DMS 273 (cell line): Measurements from ENCODE around the gene FLRT2.

Experiments used
- DNase-seq: peaks from one replicate; lab custom pipeline; 2025; ENCODE audit not compliant: unreplicated experiment; lab: John Stamatoyannopoulos, UW

The FLRT2 gene

DNA sequence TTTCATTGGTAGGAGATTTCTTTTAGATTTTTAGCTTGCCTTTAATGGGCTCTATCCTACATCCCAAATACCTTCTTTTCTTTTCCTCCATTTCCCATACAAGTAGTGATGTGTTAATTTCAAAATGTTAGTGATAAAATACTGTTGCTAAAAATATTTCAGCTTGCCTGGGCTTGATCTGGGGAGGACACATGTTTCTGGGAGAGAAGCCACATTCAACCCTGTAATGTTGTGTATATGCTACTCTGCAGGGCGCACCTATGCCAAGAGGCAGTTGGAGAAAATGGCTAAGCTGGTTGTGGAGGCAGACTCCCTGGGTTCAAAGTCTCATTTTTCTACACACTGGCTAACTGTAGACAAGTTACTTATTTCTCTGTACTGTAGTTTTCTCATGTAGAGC is 26.3 kb downstream of the FLRT2 start:
- no peak for DNase-seq

DNA sequence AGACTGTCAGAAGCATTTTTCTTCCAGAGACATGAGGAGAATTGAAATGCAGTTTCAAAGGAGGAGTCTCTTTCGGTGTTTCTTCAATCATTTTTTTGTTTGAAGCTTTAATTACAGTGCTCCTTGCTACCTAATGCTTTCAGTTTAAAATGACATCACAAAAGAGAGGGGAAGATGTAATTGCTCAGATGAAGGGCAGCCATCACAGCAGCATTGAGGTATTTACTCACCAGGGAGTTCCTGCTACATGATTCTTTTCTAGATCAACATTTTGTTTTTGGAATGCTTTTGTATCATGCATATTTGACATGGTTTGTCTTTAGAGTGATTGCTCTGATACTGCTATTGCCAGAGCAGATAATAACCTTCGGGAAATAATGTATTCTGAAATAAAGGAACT is 28.6 kb downstream of the FLRT2 start:
- no peak for DNase-seq

DNA sequence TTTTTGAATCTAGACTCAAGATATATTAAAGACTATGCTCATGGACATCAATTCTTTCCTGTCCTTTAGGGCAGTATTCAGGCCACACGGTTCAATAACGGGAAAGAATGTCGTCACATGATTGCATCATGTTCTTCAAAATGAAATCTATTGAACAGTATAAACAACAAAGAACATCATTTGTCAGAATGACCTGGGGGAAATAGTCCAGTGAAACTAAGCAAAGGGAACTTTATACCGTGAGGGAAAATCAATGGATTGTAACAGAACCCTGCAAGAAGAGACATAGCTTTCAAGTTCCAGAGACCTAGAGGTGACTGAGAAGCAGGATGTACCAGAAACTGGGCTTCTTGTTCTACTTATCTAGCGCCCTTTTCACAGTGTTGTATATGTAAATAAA is 32.7 kb downstream of the FLRT2 start:
- DNase-seq = no peak

DNA sequence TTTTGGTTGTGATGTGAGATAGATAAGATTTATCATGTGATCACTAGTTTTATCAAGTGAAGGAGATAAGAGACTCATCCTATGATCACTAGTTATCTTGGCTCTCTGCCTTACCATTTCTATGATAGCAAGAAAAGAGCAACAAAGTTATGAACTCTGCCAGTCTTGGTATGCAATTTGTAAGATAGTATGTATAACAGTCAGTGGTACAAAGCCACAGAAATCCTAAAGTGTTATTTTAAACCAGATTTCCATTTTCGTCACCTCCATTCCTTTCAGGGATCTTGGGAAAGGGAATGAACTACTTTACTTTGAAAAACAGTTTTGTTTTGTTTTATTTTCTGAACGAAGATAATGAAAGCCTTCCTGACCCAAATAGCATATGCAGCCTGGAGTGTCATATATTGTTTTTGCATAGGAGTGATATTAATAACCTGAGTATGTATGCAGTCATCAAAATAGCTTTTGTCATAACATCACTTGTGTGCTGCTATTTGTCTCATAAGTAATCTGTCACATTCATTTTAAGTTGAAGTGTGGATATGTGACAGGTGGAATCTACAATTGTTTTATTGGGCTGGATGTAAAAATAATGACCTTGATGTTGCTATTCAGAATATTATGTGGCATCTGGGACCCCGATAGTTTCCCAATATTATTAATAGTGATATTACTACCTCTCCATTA is 35.0 kb downstream of the FLRT2 start:
- DNase-seq = no peak

DNA sequence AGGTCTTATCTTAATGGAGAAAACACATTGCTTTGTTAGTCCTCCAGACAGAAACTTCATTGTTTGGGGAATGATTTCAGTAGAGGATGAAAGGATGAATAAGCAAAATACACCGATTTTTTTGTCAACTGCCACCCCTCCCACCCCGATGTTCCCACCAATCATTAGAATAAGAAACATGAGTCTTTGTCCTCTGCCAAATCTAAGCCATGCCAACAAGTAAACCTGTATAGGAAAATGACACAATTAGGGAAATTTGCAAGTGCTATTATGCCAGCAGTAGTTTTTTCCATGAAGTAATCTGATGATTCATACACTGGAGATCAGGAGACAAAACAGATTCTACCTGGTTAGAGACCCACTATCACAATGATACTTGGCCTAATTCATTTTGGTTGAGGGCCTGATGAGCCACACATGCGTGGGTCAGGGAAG is 35.9 kb downstream of the FLRT2 start:
- no peak for DNase-seq

DNA sequence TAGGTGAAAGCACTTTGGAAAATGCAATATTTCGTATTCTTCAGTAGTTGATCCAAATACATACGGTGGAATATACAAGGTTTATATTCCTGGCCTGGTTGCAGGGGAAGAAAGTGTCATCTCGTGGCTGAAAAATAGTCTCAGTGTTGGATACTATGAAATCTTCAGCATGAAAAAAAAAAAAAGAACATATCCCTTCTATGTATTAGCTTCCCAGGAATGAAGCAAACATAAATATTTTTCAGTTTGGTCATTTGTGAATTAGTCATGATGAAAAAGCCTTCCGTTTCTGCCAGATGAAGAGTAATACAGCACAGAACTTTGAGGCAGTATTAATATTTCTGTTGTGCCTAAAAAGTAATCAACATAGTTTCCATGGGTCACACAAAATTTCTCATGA is 36.7 kb downstream of the FLRT2 start:
- no peak for DNase-seq

DNA sequence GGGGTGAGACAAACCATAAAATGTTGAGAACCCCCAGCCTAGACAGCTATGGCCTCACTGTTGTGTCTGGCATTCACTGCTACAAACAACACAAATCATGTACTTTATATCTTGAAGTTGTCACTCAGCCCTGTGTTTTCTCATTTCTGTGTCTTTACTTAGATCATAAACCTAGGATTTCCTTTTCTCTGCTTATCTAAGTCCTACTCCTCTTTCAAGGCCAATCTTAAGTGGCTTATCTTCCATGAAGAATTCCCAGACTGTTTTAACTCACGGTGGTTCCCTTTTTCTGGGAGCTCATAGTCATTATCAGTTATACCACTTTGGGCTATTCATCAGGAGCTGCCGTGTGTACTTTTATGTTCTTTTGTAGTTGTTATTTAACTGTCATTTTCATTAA is 42.1 kb downstream of the FLRT2 start:
- DNase-seq = no peak

DNA sequence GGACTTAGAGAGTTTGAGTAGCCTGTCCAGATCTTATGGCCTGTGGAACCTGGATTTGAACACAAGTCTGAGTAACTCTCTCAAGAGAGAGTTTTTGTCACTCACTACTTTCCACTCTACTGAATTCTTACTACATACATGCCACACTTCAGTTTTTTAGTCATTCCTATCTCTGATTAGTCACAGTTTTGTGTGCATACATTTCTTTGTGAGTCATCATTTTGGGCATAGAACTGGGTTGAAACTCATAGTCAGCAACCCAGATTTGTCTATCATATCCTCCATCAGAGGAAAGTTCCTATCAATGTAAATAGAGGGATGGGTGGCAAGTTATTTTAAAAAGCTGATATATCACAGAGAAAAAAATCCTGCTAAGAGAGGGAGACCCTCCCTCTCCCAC is 42.9 kb downstream of the FLRT2 start:
- DNase-seq = no peak

DNA sequence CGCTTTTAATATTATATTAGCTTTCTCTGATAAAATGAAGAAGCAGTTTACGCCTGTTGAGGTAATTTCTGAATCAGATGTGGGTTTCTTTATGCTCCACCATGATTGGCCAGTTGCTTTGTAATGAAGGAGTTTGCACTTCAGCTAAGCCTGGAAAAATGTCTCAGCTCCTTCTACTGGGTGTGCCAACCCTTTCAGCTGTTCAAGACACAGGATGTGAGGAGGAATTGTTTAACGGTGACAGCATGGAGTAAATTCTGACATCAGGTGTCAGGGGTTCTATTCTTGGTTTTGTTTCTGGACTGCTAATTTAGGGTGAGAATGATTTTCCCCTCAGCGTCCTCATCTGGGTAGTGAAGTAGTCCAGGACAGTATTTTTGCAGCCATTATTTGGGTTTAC is 43.5 kb downstream of the FLRT2 start:
- no peak for DNase-seq

DNA sequence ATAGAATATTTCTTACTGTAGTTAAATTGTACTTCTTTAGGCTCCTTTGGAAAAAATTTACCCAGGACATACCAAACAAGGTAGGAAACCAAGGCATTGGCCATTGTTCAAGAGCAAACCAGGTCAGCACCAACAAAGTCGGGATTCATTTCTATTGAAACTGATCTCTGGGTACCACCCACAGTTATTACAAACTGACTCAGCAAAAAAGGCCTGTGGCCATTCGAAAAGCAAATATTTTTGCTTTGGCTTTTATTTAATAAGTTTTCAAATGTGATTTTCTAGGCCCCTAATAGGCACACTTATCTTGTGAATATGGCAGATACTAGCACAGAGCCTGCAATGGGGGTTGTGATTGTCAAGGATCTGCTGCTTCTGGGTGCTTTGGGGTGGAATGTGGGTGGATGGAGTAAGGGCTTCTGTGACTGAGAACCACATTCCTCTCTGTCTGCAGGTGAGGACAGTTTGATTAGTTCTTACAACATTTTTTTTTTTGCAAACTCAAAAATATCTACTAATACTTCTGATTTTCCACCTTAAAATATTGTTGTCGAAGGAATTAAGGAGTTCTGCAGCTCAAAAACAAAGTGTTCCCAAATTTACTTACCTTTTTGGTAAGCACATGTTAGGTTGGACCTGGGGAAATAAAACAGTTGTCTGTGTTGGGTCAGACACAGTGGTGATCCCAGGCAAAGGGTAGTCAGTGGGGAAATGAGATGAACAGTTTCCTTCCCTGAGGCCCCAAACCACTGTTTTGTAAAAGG is 45.1 kb downstream of the FLRT2 start:
- no peak for DNase-seq

DNA sequence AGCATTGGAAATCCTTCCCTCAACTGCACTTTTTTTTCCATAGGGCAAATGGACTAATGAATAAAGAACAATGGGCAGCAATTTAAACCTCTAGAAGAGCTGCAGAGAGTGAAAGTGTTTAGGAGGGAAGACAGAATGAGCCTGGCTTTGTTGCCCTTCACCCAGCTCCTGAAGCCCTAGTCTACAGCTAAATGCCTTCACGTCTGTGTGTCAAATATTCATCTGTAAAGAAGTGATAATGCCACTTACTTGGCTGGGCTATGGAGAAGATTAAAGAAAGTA is 45.6 kb downstream of the FLRT2 start:
- DNase-seq = no peak

DNA sequence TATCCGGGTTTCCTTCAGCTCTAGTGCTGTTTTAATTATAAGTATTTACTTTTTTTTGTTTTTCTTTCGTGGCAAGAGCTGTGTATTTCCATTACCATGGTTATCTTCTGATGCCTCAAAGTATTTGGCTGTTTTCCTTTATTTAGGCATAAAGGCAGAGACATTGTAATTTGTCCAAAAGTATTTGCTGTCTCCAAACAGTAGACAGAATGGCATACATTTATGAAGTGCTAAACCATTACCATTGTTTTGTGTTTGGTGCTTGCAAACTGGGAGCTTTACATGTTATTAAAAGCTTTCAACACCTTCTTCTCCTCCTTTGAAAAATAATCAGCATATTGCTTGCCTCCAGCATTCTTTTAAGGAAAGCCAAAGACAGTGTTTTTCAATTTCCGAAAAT is 46.3 kb downstream of the FLRT2 start:
- no peak for DNase-seq

DNA sequence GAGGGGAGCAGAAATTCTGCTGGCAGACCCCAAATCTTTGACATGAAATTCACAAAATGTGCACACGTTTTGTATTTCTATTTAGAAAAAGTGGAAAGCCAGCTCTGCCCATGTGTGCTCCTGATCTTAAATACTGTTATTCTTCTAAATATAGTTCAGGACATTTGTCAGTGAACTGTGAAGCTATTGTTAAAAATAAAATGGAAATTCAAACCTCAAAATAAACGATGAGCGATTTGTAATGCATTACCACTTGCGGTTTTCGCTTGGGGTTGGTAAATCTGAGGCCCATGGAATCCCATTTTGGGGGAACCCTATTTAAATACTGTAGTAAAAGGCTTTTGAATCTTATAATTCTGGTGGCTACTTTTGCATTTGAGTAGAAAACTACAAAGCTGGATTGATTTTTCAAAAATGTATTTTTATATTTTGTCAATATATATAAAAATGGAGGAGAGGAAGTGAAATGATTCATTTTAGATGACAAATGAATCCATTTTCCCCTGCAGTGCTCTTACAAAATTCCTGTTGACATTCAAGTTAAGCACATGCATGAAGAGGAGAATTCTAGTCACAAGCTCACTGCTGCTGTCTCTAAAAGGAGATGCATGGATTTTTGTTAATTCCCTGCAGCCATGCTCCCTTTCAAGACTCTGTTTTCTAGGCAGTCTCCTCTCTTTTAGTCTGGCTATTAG is 47.1 kb downstream of the FLRT2 start:
- DNase-seq = no peak

DNA sequence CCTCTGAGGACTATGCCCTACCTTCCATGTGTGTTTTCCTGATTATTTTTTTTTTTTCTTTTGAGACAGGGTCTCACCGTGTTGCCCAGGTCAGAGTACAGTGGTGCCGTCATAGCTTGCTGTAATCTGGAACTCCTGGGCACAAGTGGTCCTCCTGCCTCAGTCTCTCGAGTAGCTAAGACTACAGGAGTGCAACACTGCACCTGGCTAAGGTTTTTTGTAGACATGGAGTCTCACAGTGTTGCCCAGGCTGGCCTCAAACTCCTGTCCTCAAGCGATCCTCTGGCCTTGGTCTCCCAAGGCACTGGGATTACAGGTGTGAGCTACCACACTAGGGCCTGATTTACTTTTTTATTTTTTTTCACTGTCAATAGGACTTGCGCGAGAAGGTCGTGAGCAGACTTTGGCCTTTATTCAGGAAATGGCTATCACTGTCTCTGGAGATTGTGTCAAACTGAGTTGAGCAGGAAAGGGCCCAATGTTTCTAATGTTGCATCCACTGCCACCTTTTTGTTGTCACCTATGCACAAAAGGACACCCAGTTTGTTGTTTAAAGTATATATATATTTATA is 47.7 kb downstream of the FLRT2 start:
- DNase-seq = no peak

DNA sequence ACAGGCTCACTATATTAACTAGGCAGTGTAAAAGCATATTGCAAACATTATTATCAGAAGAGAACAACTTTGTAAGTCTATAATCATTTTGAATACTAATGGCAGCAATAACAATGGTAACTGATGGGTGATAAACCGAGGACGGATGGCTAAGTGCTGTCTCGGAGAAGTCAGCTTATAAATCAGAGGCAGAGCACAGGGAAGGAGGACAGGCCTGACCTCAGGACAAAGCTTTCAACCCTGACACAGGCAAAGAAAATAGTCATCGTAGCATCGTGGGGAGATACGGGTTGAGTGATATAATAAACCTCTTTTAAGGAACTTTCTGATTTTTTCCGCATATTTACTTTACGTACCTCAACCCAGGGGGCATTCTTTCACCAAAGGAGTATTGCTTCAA is 48.4 kb downstream of the FLRT2 start:
- DNase-seq = no peak

DNA sequence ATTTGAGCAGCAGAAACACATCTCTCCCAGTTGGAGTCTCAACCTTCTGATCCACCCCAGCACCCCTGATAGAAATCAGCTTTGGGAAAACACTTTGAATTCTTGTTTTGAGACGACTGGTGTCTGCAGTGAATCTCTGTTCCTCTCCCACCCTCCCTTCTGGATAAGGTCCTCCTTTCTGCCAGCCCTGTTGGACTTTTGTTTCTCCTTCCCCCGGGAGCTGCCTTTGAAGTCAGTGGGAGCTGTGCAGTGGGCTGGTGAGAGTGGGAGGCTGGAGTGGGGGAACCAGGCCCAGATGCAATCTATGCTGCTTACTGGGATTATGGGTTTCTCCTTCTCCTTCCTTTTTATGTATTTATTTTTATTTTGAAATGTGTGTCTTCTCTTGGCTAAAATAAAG is 49.0 kb downstream of the FLRT2 start:
- no peak for DNase-seq

DNA sequence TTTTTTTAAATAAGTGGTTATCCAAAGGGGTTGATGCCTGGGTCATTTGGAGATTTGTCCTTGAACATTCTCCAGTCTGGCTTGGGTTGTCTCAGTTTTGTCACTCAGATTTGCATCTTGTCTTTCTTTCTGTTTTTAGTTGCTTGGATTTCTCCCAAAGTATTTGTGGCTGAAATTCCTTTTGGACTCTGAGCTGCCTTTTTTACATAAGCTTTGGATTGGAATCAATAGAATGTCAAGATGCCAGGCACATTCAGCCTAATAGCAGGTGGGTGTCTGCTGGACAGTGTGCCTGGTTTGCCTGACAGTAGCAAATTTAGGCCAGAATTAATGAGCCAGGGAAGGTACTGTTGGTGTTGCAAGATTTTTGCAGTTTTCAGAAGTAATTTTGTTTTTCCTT is 50.0 kb downstream of the FLRT2 start:
- no peak for DNase-seq

DNA sequence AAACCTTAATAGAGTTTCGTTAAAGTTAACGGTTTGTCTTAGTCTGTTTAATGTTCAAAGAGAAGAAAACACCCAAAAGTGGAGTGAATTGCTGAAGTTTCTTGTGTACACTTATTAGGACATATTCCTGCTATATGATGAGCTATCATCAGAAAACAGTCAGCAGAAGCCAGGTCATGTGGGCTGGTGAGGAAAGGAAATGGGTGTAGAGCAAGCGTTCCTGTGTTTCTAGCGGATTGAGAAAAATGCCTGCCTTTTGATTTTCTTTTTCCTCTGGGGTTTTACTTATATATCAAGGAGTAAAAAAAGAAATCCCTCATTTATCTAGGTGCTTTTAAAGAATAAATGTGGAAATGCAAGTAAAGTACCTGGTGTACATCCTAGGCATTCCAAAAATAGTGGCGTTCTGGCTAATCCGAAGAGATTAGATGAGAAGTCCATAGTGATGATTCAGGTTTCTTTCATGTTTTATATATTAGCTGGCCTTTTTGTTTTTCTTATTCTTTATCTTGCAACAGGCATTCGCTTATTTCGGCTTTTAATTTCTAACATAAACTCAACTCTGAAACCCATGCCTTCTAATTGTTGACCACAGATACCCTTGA is 50.7 kb downstream of the FLRT2 start:
- DNase-seq = no peak

DNA sequence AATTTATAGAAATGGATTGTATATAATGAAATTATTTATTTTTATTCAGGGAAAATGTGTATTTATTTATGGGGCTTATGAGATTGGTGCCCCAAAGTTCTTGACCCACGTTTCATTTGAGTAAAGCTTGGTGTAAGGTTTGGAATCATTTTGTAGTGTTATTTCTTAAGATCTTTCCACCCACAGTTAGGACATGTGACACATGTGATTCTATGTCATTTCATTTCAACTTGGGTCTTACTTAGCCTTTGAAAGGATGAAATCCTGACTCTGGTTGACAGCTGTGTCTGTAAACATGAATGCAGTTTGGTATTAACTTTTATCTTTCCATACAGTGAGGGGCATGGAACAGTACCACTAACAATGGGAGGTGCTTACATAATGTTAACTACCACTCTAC is 51.7 kb downstream of the FLRT2 start:
- no peak for DNase-seq

DNA sequence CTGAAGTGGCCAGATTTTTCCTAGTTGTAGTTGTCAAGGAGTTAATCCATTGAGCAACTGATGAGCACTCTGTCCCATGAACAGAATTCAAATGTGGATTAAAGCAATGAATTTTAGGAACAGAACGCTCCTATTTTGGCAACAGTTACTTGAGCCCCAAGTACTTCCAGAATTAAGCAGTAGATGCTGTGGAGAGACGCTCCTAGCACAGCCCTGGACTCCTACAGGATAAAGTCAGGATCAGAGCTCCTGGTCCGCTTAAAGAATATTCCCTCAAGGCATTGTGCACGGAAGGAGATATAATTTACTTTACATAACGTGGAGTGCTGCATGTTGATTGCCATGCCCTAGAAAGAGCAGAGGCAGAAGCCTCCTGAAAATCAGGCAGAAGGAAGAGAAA is 53.4 kb downstream of the FLRT2 start:
- no peak for DNase-seq

DNA sequence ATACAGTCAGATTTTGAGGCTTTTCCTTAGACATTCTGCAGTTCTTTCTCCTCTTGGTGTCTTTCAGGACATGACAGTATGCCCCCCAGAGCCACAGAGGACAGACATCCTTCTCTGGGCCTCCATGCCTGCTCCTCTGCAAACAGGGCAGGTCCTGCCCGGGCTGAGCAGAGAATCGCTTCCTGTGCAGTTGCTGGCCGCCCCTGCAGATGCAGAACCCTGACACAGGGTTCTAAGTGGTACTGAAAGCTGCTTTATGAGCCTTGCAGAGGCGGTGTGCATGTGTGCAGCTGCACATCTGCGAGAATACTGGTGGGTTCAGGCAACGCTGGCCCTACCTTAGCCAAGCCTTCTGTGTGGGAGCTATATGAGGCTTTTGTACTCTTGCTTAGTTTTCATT is 54.5 kb downstream of the FLRT2 start:
- DNase-seq = no peak
